ENCODE measurements around the gene PARD6G. TPM values are rescaled to one million over a fixed set of nuclear protein-coding genes. Genes with fewer than 3 reads are reported as not detected.

PARD6G gene
- total and polyA plus RNA-seq, 2 of the 13 experiments (the other 11 are each of a cell fraction or from before 2014, with no cell fraction given), result 3.6 to 7.4 TPM

DNA sequence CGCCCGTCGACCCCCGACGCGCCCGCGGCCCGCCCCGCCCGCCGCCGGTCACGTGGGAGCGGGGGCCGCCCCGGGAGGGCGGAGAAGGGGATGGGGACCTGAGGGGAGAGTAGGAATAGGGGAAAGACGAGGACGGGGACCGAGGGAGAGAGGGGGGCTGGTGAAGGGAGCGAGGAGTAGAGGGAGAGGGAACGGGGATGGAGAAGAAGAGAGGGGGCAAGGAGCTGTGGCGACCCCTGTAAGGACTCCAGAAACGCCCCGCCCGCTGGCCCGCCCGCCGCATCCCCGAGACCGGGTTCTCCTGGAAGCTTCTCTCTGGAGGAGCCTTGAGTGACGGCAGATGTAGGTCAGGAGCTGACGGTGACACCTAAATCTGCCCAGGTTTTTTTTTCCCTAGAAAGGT is 137.6 kb downstream of the PARD6G start (continued):
- TF ChIP-seq, protein P1, sequence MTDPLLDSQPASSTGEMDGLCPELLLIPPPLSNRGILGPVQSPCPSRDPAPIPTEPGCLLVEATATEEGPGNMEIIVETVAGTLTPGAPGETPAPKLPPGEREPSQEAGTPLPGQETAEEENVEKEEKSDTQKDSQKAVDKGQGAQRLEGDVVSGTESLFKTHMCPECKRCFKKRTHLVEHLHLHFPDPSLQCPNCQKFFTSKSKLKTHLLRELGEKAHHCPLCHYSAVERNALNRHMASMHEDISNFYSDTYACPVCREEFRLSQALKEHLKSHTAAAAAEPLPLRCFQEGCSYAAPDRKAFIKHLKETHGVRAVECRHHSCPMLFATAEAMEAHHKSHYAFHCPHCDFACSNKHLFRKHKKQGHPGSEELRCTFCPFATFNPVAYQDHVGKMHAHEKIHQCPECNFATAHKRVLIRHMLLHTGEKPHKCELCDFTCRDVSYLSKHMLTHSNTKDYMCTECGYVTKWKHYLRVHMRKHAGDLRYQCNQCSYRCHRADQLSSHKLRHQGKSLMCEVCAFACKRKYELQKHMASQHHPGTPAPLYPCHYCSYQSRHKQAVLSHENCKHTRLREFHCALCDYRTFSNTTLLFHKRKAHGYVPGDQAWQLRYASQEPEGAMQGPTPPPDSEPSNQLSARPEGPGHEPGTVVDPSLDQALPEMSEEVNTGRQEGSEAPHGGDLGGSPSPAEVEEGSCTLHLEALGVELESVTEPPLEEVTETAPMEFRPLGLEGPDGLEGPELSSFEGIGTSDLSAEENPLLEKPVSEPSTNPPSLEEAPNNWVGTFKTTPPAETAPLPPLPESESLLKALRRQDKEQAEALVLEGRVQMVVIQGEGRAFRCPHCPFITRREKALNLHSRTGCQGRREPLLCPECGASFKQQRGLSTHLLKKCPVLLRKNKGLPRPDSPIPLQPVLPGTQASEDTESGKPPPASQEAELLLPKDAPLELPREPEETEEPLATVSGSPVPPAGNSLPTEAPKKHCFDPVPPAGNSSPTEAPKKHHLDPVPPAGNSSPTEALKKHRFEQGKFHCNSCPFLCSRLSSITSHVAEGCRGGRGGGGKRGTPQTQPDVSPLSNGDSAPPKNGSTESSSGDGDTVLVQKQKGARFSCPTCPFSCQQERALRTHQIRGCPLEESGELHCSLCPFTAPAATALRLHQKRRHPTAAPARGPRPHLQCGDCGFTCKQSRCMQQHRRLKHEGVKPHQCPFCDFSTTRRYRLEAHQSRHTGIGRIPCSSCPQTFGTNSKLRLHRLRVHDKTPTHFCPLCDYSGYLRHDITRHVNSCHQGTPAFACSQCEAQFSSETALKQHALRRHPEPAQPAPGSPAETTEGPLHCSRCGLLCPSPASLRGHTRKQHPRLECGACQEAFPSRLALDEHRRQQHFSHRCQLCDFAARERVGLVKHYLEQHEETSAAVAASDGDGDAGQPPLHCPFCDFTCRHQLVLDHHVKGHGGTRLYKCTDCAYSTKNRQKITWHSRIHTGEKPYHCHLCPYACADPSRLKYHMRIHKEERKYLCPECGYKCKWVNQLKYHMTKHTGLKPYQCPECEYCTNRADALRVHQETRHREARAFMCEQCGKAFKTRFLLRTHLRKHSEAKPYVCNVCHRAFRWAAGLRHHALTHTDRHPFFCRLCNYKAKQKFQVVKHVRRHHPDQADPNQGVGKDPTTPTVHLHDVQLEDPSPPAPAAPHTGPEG (CRISPR knock-in tag; IDR thresholded peaks at IDR 0.05), result no peak
- TF ChIP-seq, protein P2, sequence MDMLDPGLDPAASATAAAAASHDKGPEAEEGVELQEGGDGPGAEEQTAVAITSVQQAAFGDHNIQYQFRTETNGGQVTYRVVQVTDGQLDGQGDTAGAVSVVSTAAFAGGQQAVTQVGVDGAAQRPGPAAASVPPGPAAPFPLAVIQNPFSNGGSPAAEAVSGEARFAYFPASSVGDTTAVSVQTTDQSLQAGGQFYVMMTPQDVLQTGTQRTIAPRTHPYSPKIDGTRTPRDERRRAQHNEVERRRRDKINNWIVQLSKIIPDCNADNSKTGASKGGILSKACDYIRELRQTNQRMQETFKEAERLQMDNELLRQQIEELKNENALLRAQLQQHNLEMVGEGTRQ (IDR thresholded peaks at IDR 0.05; ENCODE audit: low read depth, low read length), result no peak
- TF ChIP-seq, protein P2 (CRISPR knock-in tag; IDR thresholded peaks at IDR 0.05; ENCODE audit: borderline replicate concordance), result no peak
- TF ChIP-seq POLR2G (IDR thresholded peaks at IDR 0.05; ENCODE audit: low read depth, low read length), result no peak

Measured in HepG2 (cell line).